Activated CD8-positive, alpha-beta memory T cell treated with anti-CD3 and anti-CD28 coated beads, Interleukin-2, amount 50 U/mL, for 48 hours (primary cell): ENCODE measurements around the gene ARSA.
"Not testable (repeated sequence)": the region's sequence is repeated elsewhere in the genome, so short reads cannot be mapped to it uniquely, and the experiment has no call there.

ENCODE experiments used
- DNase-seq: peaks from one replicate; pipeline ENCODE4 v3.0.0-alpha.2; 2020

ARSA gene

GRCh38 chr22:50627642-50628542 is at the start of gene ARSA:
TSS of gene ARSA (minus strand) at chr22:50628152. CDS start at chr22:50627779, 373 bp downstream.
- peak; percentile 85 for DNase-seq

GRCh38 chr22:50676661-50677492 is 48.9 kb upstream of the ARSA start:
- no peak for DNase-seq

DNA sequence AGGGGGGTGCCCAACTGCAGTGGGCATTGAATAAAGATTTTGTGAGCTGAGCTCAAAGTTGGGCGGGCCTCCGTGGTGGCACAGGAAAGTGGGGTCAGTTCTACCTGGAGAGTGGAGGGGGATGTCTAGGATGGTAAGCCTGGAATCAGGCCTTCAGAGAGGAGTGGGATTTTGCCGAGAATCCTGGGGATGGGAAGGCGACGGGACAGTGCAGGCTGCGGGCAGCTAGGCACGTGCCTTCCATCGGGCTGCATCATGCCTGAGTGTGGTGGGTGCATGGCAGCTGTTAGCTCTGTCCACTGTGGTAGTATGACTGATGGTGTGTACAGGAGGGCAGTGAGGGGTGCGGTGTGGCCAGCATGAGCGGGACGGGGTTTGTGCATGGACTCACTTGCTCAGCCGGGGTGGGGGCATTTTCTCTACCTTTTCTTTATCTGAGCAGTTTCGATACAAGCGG is 48.3 kb upstream of the ARSA start:
- DNase-seq: no peak

GRCh38 chr22:50675553-50676179 is 47.7 kb upstream of the ARSA start:
- DNase-seq: no peak

GRCh38 chr22:50674606-50675552 is 46.9 kb upstream of the ARSA start:
- no peak for DNase-seq

GRCh38 chr22:50674130-50674500 is 46.2 kb upstream of the ARSA start:
- DNase-seq: no peak

DNA sequence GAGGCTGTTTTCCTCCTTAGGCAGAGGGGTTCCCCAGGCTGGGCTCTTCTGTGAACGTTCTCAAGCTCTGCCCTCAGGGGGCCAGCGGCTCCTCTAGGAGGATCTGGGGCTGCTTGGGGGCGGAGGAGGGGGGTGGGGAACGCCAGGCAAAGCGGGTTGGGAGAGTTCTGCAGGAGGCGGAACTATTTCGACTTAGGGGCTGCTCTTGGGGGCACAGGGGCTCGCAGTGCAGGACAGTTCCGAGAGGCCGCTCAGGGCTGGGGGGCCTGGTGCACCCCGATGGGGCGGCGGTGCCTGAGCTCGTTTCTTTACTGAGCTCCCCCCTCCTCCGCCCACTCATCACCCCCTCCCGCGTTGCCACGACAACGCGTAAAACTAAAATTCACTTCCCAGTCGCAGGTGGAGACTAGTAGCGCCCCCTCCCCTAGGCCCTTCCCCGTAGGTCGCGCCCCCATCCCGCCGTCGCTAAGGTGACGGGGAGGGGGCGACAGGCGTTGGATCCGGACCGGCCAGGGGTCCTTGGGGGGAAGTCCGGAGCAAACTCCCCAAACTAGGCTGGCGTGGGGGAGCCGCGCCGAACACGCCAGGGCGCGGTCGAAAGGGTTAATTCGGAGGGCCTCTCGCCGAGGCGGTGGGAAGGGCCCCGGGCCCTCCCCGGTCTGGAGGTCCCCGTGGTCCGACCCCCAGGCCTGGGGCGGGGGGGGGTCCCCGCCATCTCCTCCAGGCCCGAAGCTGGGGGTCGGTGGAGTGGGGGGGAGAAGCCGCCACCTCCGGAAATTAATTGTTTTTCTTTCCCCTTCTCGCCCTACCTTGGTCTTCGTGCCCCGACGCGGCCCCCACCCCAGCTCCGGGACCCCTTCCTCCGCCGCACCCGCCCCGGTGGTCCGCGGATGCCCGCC is 45.5 kb upstream of the ARSA start:
- no peak for DNase-seq

GRCh38 chr22:50672471-50673230 is 44.7 kb upstream of the ARSA start, which contains the start of gene SHANK3:
TSS of gene SHANK3 (plus strand) at chr22:50672823.
- DNase-seq: no peak

GRCh38 chr22:50672041-50672440 is 44.1 kb upstream of the ARSA start:
- no peak for DNase-seq

GRCh38 chr22:50671641-50672040 is 43.7 kb upstream of the ARSA start:
- no peak for DNase-seq

DNA sequence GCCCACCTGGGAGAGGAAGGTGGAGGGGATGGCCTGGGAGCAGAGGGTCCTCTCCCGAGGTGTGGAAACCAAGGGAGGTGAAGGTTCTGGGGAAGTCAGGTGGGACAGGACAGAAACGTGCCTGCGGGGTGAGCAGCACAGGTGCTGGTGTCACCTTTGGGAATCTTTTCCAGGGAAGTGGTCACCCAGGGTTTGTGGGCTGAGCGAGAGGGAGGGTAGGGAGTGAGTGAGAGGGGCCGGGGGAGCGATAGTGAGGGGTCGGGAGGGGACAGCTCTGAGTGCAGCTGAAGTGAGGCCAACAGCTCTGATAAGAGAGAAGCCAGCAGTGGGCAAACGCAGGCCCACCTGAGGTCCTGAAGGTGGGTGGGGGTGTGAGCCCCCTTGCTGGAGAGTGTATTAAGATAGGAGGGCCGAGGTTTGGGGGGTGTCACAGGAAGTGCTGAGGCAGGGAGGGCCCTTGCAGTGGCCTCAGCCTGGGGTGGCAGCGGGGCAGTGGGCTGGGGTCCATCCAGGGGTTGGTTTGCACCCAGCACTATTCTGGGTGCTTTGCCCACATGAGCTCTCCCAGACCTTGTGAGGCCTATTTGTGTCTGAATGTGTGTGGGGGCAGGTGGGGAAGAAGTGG is 43.1 kb upstream of the ARSA start:
- DNase-seq: no peak

- no peak for DNase-seq
Observed at GRCh38 chr22:50670513-50670912, 42.6 kb upstream of the ARSA start.

DNA sequence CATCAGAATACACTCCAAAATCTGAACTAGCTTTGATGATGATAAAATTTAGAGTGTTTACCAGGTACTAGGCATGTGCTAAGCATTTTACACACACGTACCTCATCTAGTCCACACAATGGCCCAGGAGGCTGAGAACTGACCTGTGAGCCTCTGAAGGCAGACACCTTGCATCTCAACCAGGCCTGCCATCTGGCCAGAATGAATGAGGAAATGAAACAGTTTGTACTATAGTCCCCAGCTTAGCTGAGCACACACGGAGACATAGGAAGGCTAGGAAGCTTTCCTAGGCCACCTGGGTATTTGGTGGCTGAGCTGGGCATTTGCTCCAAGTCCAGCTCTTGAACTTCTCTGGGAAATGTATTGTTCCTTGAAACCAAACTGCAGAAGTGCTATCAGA is 37.8 kb upstream of the ARSA start:
- DNase-seq: no peak

DNA sequence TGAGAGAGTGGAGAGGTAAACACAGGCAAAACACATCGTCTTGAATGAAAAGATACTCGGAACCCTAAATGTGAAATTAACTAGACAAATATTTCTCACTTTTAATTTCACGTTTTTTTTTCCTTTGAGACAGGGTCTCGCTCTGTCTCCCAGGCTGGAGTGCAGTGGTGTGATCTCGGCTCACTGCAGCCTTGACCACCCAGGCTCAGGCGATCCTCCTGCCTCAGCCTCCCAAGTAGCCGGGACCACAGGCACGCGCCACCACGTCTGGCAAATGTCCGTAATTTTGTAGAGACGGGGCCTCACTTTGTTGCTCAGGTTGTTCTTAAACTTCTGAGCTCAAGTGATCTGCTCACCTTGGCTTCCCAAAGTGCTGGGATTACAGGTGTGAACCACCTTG is 37.3 kb upstream of the ARSA start:
- DNase-seq: no peak

DNA sequence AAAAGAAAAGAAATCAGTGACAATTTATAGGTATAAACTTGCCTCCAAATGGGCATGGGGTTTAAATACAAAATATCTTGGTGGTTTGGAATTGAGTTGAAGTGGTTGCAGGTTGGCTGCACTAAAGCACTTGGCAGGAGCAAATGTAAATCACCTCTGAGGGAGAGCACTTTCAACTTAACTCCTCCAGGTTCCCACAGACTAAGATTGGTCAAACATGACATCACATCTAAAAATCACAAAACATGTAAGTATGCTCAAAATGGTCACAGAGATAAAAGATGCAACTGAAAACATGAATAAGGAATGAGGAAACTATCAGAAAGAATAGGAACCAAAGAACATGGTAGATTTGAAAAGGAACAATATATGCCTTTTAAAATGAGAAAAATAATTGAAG is 32.4 kb upstream of the ARSA start:
- DNase-seq: no peak

- DNase-seq: not testable (repeated sequence)
Observed at GRCh38 chr22:50659711-50660110, 31.8 kb upstream of the ARSA start.

- DNase-seq: no peak
Observed at GRCh38 chr22:50657925-50658324, 30.0 kb upstream of the ARSA start.

DNA sequence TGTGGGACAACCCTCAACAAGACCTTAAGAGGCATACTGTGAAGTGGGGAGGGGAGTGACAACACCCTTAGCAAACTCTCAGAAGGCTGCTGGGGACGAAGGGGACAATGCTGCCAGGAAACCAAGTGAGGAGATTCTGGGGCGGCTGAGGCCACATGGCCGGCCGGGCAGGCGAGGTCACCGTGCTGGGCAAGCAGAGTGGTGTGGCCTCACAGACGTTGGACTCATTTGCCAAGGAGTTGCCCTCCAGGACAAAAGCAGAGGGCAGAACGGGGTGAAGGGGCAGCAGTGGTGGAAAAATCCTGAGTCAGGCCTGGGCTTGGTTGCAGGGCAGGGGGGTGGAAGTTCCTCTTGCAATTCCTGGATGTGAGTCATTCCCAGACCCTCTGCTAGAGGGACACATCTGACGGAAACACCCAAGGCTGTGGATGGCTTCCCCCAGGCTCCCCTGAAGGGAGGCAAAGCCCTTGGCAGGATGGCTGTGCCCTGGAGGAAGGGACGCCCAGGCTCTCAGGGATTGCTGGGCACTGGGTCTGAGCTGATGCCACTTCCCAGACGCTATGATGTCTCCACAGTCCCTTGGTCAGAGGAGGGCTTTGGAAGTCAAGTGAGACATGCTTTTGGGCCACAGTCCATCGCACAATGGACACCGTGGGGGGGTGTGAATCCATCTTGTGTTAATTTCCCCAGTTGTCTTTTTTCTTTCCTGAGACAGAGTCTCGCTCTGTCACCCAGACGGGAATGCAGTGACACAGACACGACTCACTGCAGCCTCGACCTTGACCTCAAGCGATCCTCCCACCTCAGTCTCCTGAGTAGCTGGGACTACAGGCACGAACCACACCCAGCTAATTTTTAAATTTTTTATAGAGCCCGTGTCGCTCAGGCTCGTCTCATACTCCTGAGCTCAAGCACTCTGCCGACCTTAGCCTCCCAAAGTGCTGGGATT is 28.4 kb upstream of the ARSA start:
- DNase-seq: no peak

- not testable (repeated sequence) for DNase-seq
Observed at GRCh38 chr22:50654664-50655063, 26.7 kb upstream of the ARSA start.
